Measurements from ENCODE around the gene TMOD1.

Gene TMOD1

DNA sequence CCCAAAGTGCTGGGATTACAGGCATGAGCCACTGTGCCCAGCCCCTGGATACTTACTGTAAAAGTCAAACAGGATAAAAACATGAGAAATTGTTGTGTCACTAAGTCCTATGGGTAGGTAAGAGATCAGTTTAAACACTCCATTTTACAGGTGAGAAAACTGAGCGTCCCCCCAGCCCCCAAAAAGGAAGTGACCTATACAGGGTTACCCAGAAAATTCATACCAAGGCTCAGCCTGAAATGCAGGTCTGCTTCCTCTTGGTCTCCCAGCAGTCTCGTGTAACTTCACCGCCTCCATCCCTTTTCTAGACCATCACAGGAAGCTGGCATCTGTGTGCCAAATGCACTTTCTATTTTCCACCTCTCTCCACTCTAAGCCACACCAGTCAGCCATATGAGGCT, 57.2 kb downstream of the TMOD1 start:
- TF ChIP-seq, protein P1, sequence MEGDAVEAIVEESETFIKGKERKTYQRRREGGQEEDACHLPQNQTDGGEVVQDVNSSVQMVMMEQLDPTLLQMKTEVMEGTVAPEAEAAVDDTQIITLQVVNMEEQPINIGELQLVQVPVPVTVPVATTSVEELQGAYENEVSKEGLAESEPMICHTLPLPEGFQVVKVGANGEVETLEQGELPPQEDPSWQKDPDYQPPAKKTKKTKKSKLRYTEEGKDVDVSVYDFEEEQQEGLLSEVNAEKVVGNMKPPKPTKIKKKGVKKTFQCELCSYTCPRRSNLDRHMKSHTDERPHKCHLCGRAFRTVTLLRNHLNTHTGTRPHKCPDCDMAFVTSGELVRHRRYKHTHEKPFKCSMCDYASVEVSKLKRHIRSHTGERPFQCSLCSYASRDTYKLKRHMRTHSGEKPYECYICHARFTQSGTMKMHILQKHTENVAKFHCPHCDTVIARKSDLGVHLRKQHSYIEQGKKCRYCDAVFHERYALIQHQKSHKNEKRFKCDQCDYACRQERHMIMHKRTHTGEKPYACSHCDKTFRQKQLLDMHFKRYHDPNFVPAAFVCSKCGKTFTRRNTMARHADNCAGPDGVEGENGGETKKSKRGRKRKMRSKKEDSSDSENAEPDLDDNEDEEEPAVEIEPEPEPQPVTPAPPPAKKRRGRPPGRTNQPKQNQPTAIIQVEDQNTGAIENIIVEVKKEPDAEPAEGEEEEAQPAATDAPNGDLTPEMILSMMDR (IDR thresholded peaks at IDR 0.05; ENCODE audit: low read depth, low read length): no peak
- no peak overlapping the region for H3K4me3 ChIP-seq (replicated peaks in 1 of 2; ENCODE audit: low read depth in 2 of 2, low read length in 2 of 2)
- no peak for DNase-seq (ENCODE audit: low read depth in 2 of 2)

DNA sequence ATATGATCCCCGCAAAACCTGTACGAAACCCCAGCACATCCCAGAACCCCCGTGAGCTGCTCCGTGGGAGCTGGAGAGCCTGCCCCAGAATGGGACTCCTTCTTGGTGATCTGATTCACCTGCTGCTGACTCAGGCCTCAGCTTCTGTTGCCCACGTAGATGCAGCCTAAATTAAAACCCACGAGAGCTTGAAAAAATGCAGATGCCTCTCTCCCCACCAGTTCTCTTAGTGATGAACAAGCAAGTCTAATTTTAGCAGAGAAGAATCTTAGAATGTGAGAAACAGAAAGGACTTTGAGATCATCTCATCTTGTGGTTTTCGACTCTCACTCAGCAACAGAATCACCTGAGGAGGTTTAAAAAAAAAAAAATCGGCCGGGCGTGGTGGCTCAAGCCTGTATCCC, 57.6 kb downstream of the TMOD1 start:
- TF ChIP-seq, protein P1 (IDR thresholded peaks at IDR 0.05; ENCODE audit: low read depth, low read length): no peak
- H3K4me3 ChIP-seq (replicated peaks in 1 of 2; ENCODE audit: low read depth in 2 of 2, low read length in 2 of 2): no peak overlapping the region
- DNase-seq (ENCODE audit: low read depth in 2 of 2): no peak

DNA sequence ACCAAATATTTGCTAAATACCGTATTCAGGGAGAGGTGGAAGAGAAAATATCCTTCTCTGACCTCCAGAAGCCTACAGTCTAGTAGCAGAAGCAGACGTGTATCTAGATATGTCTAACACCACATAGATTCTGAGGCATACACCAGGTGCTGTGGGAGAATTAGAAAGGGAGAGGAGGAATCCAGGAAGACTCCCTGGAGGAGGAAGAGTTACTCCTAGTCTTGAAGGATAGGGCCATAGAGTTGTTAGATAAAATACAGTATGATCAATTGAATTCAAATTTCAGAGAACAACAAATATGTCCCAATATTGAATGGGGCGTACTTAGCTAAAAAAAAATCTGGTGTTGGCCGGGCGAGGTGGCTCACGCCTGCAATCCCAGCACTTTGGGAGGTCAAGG, 58.7 kb downstream of the TMOD1 start:
- TF ChIP-seq, protein P1 (IDR thresholded peaks at IDR 0.05; ENCODE audit: low read depth, low read length): no peak
- DNase-seq (ENCODE audit: low read depth in 2 of 2): no peak
- H3K4me3 ChIP-seq (replicated peaks in 1 of 2; ENCODE audit: low read depth in 2 of 2, low read length in 2 of 2): no peak overlapping the region

DNA sequence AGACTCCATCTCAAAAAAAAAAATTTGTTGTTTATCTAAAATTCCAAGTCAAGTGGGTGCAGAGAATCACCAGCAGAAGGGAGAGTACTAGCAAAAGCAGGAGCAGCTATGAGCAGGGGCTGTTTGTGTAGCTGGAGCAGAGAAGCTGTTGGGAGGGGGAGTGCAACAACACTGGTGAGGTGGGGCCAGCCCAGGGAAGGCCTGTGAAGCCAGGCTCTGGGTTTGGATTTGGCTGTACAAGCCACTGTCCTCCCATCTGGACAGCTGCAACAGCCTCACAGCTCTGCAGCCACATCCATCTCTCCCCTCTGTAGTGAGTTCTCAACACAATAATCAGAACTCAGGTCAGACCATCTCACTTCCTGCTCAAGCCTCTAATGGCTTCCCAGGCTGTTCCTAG, 59.4 kb downstream of the TMOD1 start:
- no peak for DNase-seq (ENCODE audit: low read depth in 2 of 2)
- H3K4me3 ChIP-seq (replicated peaks in 1 of 2; ENCODE audit: low read depth in 2 of 2, low read length in 2 of 2): no peak overlapping the region
- TF ChIP-seq, protein P1 (IDR thresholded peaks at IDR 0.05; ENCODE audit: low read depth, low read length): no peak

DNA sequence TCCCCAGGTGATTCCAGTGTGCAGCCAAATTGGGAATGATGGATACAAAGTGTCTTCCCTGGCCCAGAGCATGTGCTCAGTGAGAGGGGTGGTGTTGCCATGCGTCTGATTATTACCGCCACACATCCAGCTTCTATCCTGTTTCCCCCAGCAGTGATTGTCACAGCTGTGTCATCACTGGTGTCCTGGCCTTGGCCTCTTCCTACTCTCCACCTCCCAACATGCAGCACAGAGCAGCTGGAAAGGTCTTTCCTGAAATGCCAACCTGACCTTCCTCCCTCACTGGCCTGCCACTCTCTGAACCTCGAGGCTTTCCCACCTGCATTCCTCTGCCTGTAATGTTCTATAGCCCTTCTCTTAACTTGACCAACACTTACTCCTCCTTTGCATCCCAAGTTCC, 60.0 kb downstream of the TMOD1 start:
- no peak for DNase-seq (ENCODE audit: low read depth in 2 of 2)
- H3K4me3 ChIP-seq (replicated peaks in 1 of 2; ENCODE audit: low read depth in 2 of 2, low read length in 2 of 2): no peak overlapping the region
- TF ChIP-seq, protein P1 (IDR thresholded peaks at IDR 0.05; ENCODE audit: low read depth, low read length): no peak

DNA sequence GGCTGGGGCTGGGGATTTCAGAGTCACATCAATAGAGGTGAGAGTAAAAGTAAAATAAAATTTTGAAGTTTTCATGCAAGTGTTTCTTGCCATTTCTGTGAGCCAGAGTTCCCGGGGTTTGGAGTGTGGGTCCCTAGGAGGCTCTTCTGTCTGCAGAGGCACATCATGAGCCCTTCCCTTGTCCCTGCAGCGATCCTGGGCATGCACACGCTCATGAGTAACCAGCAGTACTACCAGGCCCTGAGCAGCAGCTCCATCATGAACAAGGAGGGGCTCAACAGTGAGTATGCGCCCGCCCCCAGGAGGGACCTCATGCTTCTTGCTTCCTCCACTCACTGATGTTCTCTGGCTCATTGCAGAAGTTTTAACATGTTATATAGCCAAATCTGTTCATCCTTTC, 61.1 kb downstream of the TMOD1 start:
- TF ChIP-seq, protein P1 (IDR thresholded peaks at IDR 0.05; ENCODE audit: low read depth, low read length): no peak
- H3K4me3 ChIP-seq (replicated peaks in 1 of 2; ENCODE audit: low read depth in 2 of 2, low read length in 2 of 2): no peak overlapping the region

DNA sequence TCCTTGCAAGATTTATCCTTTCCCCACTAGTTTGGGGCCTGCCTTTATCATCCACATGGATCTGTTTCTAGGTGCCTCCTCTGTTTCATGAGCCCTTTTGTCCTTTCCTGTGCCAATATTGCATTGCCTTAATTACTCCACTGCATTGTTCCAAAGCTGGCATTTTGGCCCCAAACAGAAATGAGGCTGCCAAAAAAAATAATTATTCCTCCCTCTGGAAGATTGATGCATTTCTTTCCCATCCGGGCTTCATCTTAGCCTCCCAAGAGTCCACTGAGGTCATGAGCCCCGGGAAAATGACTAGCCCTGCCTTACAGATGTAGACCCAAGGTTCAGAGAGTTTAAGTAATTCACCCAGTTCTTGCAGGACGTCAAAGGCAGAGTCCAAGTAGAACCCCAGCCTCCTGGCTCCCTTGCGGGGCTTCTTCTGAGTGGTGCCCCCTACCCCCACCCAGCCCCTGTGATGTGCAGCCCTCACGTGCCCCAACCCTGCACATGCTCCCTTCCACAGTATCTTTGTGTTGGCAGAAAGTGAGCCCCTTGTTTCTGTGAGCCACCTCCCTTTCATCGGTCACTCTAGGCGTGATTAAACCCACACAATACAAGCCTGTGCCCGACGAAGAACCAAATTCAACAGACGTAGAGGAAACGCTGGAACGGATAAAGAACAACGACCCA, 62.1 kb downstream of the TMOD1 start:
- no peak overlapping the region for H3K4me3 ChIP-seq (replicated peaks in 1 of 2; ENCODE audit: low read depth in 2 of 2, low read length in 2 of 2)
- DNase-seq (ENCODE audit: low read depth in 2 of 2): peak in 1 of 2 donors; percentile 18
- TF ChIP-seq, protein P1 (IDR thresholded peaks at IDR 0.05; ENCODE audit: low read depth, low read length): no peak

More for the DNA sequence above, 61.1 kb downstream of the TMOD1 start:
- no peak for DNase-seq (ENCODE audit: low read depth in 2 of 2)

Measured in cardiac fibroblast (primary cell).